22Rv1 (cell line): Measurements from ENCODE around the gene TAS2R60.

Experiments used
- H3K27ac ChIP-seq: fragments of 450-650 bp; 2 replicates; pipeline ENCODE4 v1.5.1; 2017
- CTCF ChIP-seq: fragments of 450-650 bp; IDR thresholded peaks from 2 replicates; pipeline ENCODE4 v1.5.1; 2017; ENCODE audit warnings: mild to moderate bottlenecking
- ZFX ChIP-seq: fragments of 450-650 bp; IDR thresholded peaks from 2 replicates; pipeline ENCODE4 v1.6.1; 2017; ENCODE audit warnings: antibody characterized with exemption, borderline replicate concordance

Gene TAS2R60

GRCh38 chr7:143492799-143493739, 49.8 kb downstream of the TAS2R60 start:
- H3K27ac ChIP-seq: no peak overlapping the region
- TF ChIP-seq CTCF: no peak
- TF ChIP-seq ZFX: no peak

GRCh38 chr7:143493751-143494150, 50.5 kb downstream of the TAS2R60 start:
- H3K27ac ChIP-seq: no peak overlapping the region

More at GRCh38 chr7:143493751-143494150, 50.5 kb downstream of the TAS2R60 start:
- no peak for TF ChIP-seq CTCF
- TF ChIP-seq ZFX: no peak
